H54 (cell line): Measurements from ENCODE around the gene ATP5F1D.

Source experiments
- DNase-seq: peaks from one replicate; pipeline ENCODE4 v3.0.0; 2011; ENCODE audit warnings: low spot score, mixed read lengths; ENCODE audit not compliant: insufficient read length
- FAIRE-seq: peaks from 3 replicates; lab custom pipeline; 2011; peaks lifted over from hg19 to GRCh38; lab: Jason Lieb, UNC
- POLR2A ChIP-seq: IDR thresholded peaks from 2 replicates; pipeline ENCODE4 v1.6.1; 2011; ENCODE audit warnings: low read depth, mild to moderate bottlenecking, low read length

The ATP5F1D gene

DNA sequence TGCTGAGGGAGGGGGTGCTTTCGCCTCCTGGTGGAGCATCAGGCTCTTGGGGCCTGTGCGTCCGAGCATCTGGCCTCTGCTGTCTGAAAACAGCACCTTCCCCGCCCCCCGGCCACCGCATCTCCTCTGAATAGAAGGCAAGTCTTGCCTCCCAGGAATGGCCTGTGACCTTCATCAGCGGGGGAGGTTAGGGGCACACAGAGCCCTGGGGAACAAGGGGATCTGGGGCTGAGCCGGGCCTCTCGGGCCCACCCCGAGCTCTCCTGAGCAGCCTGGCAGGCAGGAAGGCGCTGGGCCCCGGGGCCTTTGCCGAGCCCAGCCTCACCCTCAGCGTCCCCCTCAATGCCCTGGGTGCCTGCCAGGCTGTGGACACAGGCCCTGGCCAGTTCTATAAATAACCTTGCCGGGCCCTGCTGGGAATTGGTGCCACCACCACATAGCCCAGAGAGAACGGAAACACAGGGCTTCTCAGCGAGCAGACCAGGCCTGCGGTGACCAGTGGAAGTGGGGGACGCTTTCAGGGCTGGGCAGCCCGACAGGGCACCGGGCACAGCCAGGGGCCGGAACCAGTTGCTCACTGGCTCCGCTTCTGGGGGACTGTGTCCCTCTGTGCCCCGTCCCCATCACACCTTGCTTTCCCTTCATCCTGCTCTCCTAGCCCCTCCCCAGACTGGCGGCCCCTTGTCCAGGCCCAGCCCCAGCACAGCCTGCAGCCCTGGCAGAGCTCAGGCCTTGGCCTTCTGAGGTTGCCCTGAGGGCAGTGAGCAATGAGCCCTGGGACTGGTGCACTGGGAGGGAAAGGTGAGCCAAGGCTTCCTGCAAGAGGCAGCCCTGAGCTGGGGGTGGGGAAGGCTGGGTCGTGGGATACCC, 26.5 kb upstream of the ATP5F1D start:
- DNase-seq (no peak), FAIRE-seq (no peak)

DNA sequence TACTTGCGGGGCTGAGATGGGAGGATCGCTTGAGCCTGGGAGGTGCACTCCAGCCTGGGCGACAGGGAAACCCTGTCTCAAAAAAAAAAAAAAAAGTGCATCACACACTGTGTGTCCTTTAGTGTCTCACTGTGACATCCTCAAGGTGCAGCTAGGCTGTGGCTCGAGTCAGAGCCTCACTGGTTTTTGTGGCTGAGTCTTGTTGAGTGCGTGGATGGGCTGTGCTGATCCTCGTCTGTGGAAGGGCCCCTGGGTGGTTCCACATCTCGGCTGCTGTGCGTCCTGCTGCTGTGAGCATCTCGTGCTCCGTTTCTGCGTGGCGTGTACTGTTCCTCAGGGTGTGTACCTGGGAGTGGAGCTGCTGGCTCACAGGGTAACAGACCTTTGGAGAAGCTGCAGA, 24.8 kb upstream of the ATP5F1D start:
- FAIRE-seq (no peak), DNase-seq (no peak)
- TF ChIP-seq POLR2A, result no peak

More for the DNA sequence above, 26.5 kb upstream of the ATP5F1D start:
- peak; percentile 30; the same call in 1 of the 2 replicates for TF ChIP-seq POLR2A

- DNase-seq (no peak), FAIRE-seq (no peak)
- no peak for TF ChIP-seq POLR2A
Observed at GRCh38 chr19:1217366-1217765, 24.2 kb upstream of the ATP5F1D start.

GRCh38 chr19:1218751-1219567, 22.6 kb upstream of the ATP5F1D start:
- no peak for TF ChIP-seq POLR2A
- DNase-seq (no peak), FAIRE-seq (no peak)

- no peak for TF ChIP-seq POLR2A
- FAIRE-seq, result no peak
- no peak for DNase-seq
Observed at GRCh38 chr19:1219786-1220476, 21.6 kb upstream of the ATP5F1D start.

GRCh38 chr19:1220477-1220930, 21.0 kb upstream of the ATP5F1D start:
- DNase-seq (no peak), FAIRE-seq (no peak)
- TF ChIP-seq POLR2A, result no peak

- TF ChIP-seq POLR2A, result 0 out of 2 replicates have a peak, but pooled peaks have one; percentile 9
- FAIRE-seq (no peak), DNase-seq (no peak)
Observed at GRCh38 chr19:1220976-1221903, 20.3 kb upstream of the ATP5F1D start.

DNA sequence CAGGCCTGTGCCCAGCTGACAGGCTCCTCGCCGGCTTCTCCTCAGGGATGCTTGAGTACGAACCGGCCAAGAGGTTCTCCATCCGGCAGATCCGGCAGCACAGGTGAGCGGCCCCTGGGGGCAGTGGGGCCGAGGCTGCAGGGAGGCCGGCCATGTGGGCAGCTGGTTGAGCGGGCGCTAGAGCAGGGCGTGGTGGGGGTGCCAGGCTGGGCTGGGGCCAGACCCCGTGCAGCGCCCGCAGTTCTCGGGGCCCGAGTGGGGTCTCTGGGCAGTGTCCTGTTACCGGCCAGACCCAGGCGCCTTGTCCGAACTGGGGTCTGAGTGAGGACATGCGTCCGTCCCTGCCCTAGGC, 19.7 kb upstream of the ATP5F1D start:
- no peak for DNase-seq
- no peak for FAIRE-seq
- TF ChIP-seq POLR2A, result no peak

DNA sequence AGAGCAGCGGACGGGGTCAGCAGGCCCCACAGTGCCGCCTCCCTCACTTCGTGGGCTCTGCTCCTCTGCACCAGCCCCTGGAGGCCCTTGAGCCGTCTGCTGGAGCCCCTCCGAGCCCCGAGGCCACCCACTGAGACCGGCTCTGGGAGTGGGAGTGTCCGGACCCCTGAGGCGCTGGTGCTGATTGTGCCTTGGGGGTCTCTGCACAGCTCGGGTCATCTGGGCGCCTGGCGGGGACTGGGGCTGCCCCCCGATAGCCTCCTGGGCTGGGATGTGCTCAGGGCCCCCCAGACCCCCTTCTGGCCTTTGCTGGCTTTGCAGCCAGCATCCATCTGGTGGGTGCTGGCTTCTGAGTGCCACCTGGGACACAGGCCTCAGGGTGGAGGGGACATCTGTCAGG, 19.2 kb upstream of the ATP5F1D start:
- no peak for FAIRE-seq
- DNase-seq, result no peak
- no peak for TF ChIP-seq POLR2A

- FAIRE-seq (no peak), DNase-seq (no peak)
- no peak for TF ChIP-seq POLR2A
Observed at GRCh38 chr19:1223018-1223855, 18.3 kb upstream of the ATP5F1D start.

GRCh38 chr19:1224047-1224825, 17.3 kb upstream of the ATP5F1D start:
- DNase-seq (no peak), FAIRE-seq (no peak)
- no peak for TF ChIP-seq POLR2A

DNA sequence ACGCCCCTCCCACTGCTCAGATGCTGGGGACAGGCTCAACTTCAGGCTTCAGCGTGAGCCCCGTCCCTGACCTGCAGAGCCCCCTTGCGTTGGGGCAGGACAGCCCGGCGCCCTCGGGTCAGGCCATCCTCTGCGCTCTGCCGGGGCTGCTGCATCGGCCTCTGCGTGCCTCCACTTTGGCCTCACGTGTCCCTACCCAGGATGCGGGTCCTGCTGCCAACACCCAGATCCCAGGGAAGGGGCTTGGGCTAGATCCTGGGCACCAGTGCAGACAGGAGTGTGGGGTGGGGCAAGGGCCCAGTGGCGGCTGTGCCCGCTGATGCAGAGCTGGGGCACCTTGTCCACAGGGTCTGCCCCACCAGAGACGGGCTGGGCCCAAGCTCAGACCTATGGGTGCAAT, 16.7 kb upstream of the ATP5F1D start:
- DNase-seq (no peak), FAIRE-seq (no peak)
- TF ChIP-seq POLR2A, result no peak
